DOHH2 (cell line): ENCODE data around the gene ANKHD1.

ENCODE experiments used
- EZH2phosphoT487 ChIP-seq: fragments of 200-600 bp; sonication (generic); IDR thresholded peaks from 2 replicates; pipeline ENCODE4 v1.6.1; 2017; ENCODE audit warnings: borderline replicate concordance, mild to moderate bottlenecking, antibody characterized with exemption, low read length, moderate library complexity, mixed read lengths
- TF ChIP-seq, protein P1 (sequence below): fragments of 200-600 bp; sonication (generic); IDR thresholded peaks from one replicate; pipeline ENCODE4 v1.5.1; 2014; ENCODE audit warnings: antibody characterized with exemption, mild to moderate bottlenecking, low read depth, low read length; ENCODE audit not compliant: poor library complexity, severe bottlenecking

DNA sequence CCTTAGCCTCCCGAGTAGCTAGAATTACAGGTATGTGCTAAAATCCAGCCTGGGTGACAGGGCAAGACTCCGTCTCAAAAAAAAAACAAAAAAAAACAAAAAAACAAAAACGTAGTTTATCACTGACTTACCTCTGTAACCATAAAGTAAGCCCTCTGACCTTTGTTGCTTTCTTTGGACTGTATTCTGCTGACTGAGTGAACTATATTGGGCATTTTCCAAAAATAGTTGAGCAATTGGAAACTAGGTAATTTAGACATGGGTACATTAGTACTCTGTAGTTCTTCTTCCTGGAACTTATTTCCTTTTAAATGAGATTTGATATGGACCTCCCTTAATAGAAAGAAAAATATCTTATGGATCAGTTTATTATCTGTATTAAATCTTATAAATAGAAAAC, 66.6 kb downstream of the ANKHD1 start:
- TF ChIP-seq, protein P1, sequence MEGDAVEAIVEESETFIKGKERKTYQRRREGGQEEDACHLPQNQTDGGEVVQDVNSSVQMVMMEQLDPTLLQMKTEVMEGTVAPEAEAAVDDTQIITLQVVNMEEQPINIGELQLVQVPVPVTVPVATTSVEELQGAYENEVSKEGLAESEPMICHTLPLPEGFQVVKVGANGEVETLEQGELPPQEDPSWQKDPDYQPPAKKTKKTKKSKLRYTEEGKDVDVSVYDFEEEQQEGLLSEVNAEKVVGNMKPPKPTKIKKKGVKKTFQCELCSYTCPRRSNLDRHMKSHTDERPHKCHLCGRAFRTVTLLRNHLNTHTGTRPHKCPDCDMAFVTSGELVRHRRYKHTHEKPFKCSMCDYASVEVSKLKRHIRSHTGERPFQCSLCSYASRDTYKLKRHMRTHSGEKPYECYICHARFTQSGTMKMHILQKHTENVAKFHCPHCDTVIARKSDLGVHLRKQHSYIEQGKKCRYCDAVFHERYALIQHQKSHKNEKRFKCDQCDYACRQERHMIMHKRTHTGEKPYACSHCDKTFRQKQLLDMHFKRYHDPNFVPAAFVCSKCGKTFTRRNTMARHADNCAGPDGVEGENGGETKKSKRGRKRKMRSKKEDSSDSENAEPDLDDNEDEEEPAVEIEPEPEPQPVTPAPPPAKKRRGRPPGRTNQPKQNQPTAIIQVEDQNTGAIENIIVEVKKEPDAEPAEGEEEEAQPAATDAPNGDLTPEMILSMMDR, result no peak
- TF ChIP-seq EZH2phosphoT487, result no peak
